ENCODE results near the gene PSMD13. TPM values are rescaled to one million over a fixed set of nuclear protein-coding genes. Genes with fewer than 3 reads are reported as not detected.

PSMD13 gene
- total RNA-seq, 3 donors from 2014 or later: 348 to 399 (median 390) TPM

GRCh38 chr11:208917-209260, 27.9 kb upstream of the PSMD13 start:
- Mint-ChIP-seq H3K4me1 (ENCODE audit: low read depth) (peaks cover 33% of the 10 kb centered on the region), H3K9me3 (no peaks in the 10 kb centered on the region), H3K27me3 (ENCODE audit: low read depth) (no peaks in the 10 kb centered on the region), H3K4me3 (peak overlapping the region; percentile 91), H3K36me3 (ENCODE audit: insufficient read depth) (peaks cover 25% of the 10 kb centered on the region)
- DNase-seq (peak; percentile 44), ATAC-seq (peak; percentile 2 to 3)

GRCh38 chr11:209275-210121, 27.3 kb upstream of the PSMD13 start:
- ATAC-seq (no peak), DNase-seq (no peak)
- Mint-ChIP-seq H3K9me3 (no peaks in the 10 kb centered on the region), H3K36me3 (ENCODE audit: insufficient read depth) (peaks cover 26% of the 10 kb centered on the region), H3K4me1 (ENCODE audit: low read depth) (peaks cover 28% of the 10 kb centered on the region), H3K4me3 (peak overlapping the region; percentile 91), H3K27me3 (ENCODE audit: low read depth) (no peaks in the 10 kb centered on the region)

GRCh38 chr11:210122-210802, 26.5 kb upstream of the PSMD13 start:
- Mint-ChIP-seq H3K9me3 (no peaks in the 10 kb centered on the region), H3K4me3 (peak overlapping the region; percentile 91), H3K27me3 (ENCODE audit: low read depth) (no peaks in the 10 kb centered on the region), H3K4me1 (ENCODE audit: low read depth) (peaks cover 23% of the 10 kb centered on the region), H3K36me3 (ENCODE audit: insufficient read depth) (peaks cover 30% of the 10 kb centered on the region)
- ATAC-seq (no peak), DNase-seq (no peak)

GRCh38 chr11:210803-211180, 26.0 kb upstream of the PSMD13 start:
- H3K9me3 Mint-ChIP-seq: no peaks in the 10 kb centered on the region
- H3K36me3 Mint-ChIP-seq (ENCODE audit: insufficient read depth): peaks cover 30% of the 10 kb centered on the region
- H3K4me1 Mint-ChIP-seq (ENCODE audit: low read depth): peaks cover 19% of the 10 kb centered on the region
- H3K4me3 Mint-ChIP-seq: no peak overlapping the region
- DNase-seq (no peak), ATAC-seq (no peak)
- no peaks in the 10 kb centered on the region for H3K27me3 Mint-ChIP-seq (ENCODE audit: low read depth)

GRCh38 chr11:211295-211694, 25.5 kb upstream of the PSMD13 start:
- Mint-ChIP-seq H3K9me3 (no peaks in the 10 kb centered on the region), H3K4me3 (peak overlapping the region; percentile 35), H3K4me1 (ENCODE audit: low read depth) (peaks cover 14% of the 10 kb centered on the region), H3K36me3 (ENCODE audit: insufficient read depth) (peaks cover 30% of the 10 kb centered on the region), H3K27me3 (ENCODE audit: low read depth) (no peaks in the 10 kb centered on the region)
- DNase-seq: no peak
- no peak for ATAC-seq

- no peaks in the 10 kb centered on the region for H3K9me3 Mint-ChIP-seq
- H3K27me3 Mint-ChIP-seq (ENCODE audit: low read depth): no peaks in the 10 kb centered on the region
- DNase-seq (no peak), ATAC-seq (no peak)
- H3K36me3 Mint-ChIP-seq (ENCODE audit: insufficient read depth): peaks cover 30% of the 10 kb centered on the region
- H3K4me3 Mint-ChIP-seq: no peak overlapping the region
- H3K4me1 Mint-ChIP-seq (ENCODE audit: low read depth): peaks cover 14% of the 10 kb centered on the region
Observed at GRCh38 chr11:211741-212140, 25.0 kb upstream of the PSMD13 start.

- ATAC-seq: no peak
- no peaks in the 10 kb centered on the region for H3K9me3 Mint-ChIP-seq
- H3K36me3 Mint-ChIP-seq (ENCODE audit: insufficient read depth): peaks cover 30% of the 10 kb centered on the region
- H3K4me1 Mint-ChIP-seq (ENCODE audit: low read depth): peaks cover 15% of the 10 kb centered on the region
- H3K27me3 Mint-ChIP-seq (ENCODE audit: low read depth): no peaks in the 10 kb centered on the region
- no peak for DNase-seq
- no peak overlapping the region for H3K4me3 Mint-ChIP-seq
Observed at GRCh38 chr11:212150-213100, 24.4 kb upstream of the PSMD13 start.

GRCh38 chr11:213111-213510, 23.7 kb upstream of the PSMD13 start:
- Mint-ChIP-seq H3K4me3 (no peak overlapping the region), H3K9me3 (no peaks in the 10 kb centered on the region), H3K4me1 (ENCODE audit: low read depth) (peaks cover 22% of the 10 kb centered on the region), H3K27me3 (ENCODE audit: low read depth) (no peaks in the 10 kb centered on the region), H3K36me3 (ENCODE audit: insufficient read depth) (peaks cover 30% of the 10 kb centered on the region)
- ATAC-seq (no peak), DNase-seq (no peak)

- ATAC-seq: no peak
- Mint-ChIP-seq H3K4me3 (no peak overlapping the region), H3K36me3 (ENCODE audit: insufficient read depth) (peaks cover 30% of the 10 kb centered on the region)
Observed at GRCh38 chr11:214083-214482, 22.7 kb upstream of the PSMD13 start.

GRCh38 chr11:215581-216037, 21.2 kb upstream of the PSMD13 start:
- ATAC-seq (no peak), DNase-seq (no peak)
- Mint-ChIP-seq H3K4me1 (ENCODE audit: low read depth) (peaks cover 10% of the 10 kb centered on the region), H3K4me3 (no peak overlapping the region), H3K36me3 (ENCODE audit: insufficient read depth) (peaks cover 20% of the 10 kb centered on the region), H3K27me3 (ENCODE audit: low read depth) (no peaks in the 10 kb centered on the region), H3K9me3 (no peaks in the 10 kb centered on the region)

More at GRCh38 chr11:214083-214482, 22.7 kb upstream of the PSMD13 start:
- no peaks in the 10 kb centered on the region for H3K27me3 Mint-ChIP-seq (ENCODE audit: low read depth)
- H3K9me3 Mint-ChIP-seq: no peaks in the 10 kb centered on the region
- H3K4me1 Mint-ChIP-seq (ENCODE audit: low read depth): peaks cover 22% of the 10 kb centered on the region
- no peak for DNase-seq

GRCh38 chr11:216081-216974, 20.4 kb upstream of the PSMD13 start:
- ATAC-seq (no peak), DNase-seq (no peak)
- Mint-ChIP-seq H3K27me3 (ENCODE audit: low read depth) (no peaks in the 10 kb centered on the region), H3K36me3 (ENCODE audit: insufficient read depth) (peaks cover 17% of the 10 kb centered on the region), H3K4me1 (ENCODE audit: low read depth) (peaks cover 10% of the 10 kb centered on the region), H3K4me3 (no peak overlapping the region), H3K9me3 (no peaks in the 10 kb centered on the region)

GRCh38 chr11:217704-218103, 19.1 kb upstream of the PSMD13 start:
- ATAC-seq (no peak), DNase-seq (no peak)
- Mint-ChIP-seq H3K9me3 (no peaks in the 10 kb centered on the region), H3K4me1 (ENCODE audit: low read depth) (peaks cover 8% of the 10 kb centered on the region), H3K36me3 (ENCODE audit: insufficient read depth) (peaks cover 19% of the 10 kb centered on the region), H3K4me3 (no peak overlapping the region), H3K27me3 (ENCODE audit: low read depth) (no peaks in the 10 kb centered on the region)

GRCh38 chr11:218815-219593, 17.8 kb upstream of the PSMD13 start:
- peaks cover 16% of the 10 kb centered on the region for H3K36me3 Mint-ChIP-seq (ENCODE audit: insufficient read depth)
- H3K27me3 Mint-ChIP-seq (ENCODE audit: low read depth): no peaks in the 10 kb centered on the region
- no peak for DNase-seq
- H3K9me3 Mint-ChIP-seq: no peaks in the 10 kb centered on the region
- no peak overlapping the region for H3K4me3 Mint-ChIP-seq
- peaks cover 8% of the 10 kb centered on the region for H3K4me1 Mint-ChIP-seq (ENCODE audit: low read depth)
- ATAC-seq: no peak
